Measurements from ENCODE around the gene BMP10.

Gene BMP10

DNA sequence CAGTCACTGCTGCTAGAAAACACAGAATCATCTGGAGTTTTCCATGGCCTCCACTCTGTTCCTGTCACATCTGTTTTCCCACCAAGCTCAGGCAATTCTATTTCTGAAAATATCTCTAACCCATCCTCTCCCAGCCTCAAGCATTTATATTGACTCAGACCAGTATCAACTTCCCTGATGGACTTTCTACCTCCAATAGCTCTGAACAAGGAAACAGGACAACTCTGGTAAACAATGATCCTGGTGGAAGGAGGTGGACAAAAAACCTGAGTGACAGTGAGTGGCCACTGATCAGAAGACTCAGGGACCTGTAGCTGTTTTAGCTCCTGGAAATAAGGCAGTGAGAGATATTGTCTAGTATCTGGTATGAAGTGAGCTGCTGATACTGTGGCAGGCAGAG is 23.4 kb downstream of the BMP10 start:
- no peak for DNase-seq

- no peak for DNase-seq
Measured at GRCh38 chr2:68846091-68846490, 25.1 kb downstream of the BMP10 start.

- DNase-seq, result no peak
Measured at GRCh38 chr2:68845043-68845442, 26.2 kb downstream of the BMP10 start.

DNA sequence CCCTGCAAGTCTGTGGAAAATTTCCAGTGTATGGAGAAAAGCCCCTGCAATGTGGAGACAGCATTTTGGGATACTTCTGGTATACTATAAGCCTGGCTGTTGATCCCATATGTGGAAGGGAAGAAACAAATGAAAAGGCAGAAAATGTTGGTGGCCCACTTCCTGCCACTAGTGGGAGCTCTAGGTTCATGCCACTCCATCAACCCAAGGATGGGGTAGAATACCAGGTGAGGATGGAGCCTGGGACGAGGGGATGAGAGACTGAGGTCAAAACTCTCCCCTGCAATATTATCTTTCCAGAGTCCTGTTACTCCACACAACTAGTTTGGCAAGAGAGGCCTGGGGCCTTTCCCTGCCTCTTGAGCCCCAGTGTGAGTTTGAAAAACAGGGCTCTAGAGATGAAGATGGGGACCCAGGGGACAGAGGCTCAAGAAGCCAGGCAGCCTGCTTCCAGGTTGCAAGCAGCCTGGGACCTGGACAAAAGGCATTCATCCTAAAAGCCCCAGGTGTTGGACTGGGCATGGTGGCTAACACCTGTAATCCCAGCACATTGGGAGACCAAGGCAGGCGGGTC is 31.9 kb downstream of the BMP10 start:
- DNase-seq, result peak; percentile 24

DNA sequence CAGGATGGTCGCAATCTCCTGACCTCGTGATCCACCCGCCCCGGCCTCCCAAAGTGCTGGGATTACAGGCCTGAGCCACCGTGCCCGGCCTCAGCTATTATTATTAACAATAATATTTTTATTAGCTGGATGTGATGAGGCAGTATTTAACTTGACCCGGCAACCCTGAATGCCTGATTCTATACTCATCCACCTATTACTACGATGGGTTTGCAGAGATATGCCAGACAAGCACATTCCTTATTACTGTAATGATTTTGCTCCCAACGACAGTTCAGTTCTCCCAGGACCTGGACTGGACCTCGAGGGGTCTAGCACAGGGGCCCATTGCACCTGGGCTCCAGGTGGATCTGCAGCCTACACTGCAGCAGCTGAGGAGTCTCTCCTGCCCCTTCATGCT is 32.6 kb downstream of the BMP10 start:
- DNase-seq, result no peak

DNA sequence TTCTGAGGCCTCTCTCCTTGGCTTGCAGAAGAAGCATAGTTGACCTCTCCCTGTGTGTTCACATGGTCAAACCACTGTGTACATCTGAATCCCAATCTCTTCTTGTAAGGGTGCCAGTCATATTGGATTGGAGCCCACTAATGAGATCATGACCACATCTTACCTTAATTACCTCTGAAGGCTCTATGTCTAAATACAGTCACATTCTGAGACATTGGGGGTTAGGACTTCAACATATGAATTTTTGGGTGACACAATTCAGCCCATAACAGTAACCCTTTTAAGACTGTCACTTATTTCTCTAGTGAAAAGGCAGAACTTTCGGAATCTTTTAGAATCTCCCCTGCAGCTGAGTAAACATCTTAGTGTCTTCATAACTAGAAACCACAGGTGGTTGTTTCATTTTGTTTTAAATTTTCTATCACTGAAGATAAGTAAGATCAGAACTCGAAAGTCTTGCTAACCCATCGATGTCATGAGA is 33.3 kb downstream of the BMP10 start:
- no peak for DNase-seq

GRCh38 chr2:68837164-68837860 is 33.9 kb downstream of the BMP10 start:
- peak; percentile 76 for DNase-seq

- no peak for DNase-seq
Measured at GRCh38 chr2:68835621-68836020, 35.6 kb downstream of the BMP10 start.

DNA sequence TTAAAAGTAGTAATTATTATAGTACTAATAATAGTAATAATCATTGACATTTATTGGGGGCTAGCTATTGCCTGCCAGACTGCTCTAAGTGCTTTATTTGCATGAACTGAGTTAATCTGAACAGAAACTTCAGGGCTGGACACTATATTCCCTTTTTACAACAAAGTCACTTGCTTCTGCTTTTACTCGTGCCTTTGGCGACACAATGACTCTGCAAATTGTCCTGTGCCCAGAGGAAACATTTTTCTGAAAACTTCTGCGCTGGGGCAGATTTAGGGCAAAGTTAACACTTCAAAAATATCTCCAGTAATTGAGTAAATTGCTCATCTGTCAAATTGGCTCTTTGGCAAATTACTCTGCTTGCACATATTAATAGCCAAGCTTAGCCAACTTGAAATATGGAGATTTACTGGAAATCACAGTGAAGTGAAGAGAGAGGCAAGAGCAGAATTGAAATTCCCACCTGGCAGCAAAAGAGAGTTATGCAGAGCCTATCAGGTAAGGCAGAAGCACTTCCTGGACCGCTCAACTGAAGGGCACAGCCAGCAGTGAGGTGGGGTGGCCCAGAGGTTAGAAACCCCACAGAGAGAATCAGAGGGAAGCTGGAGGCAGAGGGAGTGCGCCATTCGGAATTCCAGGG is 36.3 kb downstream of the BMP10 start:
- DNase-seq, result no peak

DNA sequence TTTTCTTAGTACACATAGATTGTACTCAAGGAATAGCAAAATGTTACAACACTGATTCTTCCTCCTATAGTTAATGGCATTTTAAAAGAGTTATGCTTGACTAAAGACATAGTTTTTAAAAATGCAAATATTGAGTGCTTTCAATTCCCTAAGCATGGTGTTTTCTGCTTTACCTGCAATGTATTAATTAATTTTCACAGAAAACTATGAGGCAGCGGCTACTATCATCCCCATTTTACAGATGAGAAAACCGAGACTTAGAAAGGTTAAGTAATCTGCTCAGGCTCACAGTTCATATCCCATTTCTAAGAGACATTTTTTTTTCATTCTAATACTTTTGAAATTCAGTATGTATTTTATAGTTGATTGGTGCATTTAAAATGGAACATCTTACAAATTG is 38.0 kb downstream of the BMP10 start:
- DNase-seq, result no peak

GRCh38 chr2:68832233-68832869 is 38.8 kb downstream of the BMP10 start:
- peak; percentile 43 for DNase-seq

DNA sequence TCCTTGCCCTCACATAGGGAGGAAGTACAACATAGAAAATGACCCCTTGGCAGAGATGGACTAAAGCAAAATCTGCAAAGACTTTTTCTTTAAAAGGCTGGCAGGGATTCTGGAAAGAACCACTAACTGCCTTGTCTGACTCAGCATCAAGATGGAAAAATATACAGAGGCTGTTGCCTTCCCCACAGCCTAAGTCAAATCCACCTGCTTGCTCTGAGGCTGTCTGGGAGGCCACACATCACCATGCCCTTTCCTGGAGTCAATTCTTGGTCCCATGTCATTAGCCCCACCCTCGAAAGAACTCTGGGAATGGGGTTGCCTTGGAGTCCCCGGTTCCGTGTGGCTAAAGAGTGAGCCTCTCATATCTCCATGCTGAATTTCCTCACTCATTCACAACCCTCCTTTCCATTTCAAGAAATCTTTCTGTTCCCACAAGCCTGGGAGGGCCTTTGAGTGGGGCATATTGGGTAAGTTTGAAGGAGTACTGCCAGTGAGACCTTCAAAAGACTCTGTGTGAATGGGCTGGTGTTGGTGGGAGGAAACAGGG is 39.4 kb downstream of the BMP10 start:
- DNase-seq, result no peak

- DNase-seq, result no peak
Measured at GRCh38 chr2:68829749-68830148, 41.4 kb downstream of the BMP10 start.

DNA sequence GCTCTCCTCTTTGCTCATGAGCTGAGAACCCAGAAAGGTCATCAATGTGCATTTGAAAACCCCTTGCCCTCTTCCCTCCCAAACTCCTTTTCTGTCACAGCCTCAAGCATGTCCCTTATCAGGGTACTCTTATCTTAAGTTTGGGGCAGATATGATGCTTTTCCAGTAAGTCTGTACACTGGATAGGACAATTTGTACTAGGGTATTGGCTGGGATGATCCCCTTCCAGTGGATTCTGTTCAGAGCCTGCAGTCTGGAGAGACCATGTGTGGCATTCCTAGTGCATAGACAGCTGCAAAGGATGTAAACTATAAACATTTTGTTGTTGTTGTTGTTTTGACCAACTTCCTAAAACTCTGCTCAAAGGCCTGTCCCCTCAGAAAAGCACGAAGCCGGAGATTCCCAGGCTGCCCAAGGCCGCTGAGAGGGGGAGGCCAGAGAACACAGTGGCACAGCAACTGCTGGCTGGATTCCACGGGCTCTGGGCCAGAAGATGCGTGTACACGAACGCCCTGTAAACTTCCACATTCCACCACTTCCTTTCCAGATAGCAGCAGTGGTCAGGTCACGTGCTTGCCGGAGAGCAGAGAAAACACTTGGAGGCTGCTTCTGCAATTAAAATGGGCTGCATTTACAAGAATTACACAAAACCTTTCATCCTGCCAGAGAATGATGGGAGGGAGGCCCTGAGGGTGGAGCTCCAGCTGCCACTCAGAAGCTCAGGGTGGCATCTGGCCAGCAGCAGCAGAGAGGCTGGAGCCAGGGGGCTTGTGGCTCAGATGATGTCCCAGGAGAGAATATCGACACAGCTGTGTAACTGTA is 42.1 kb downstream of the BMP10 start:
- peak; percentile 61 for DNase-seq

- DNase-seq, result no peak
Measured at GRCh38 chr2:68827666-68828065, 43.5 kb downstream of the BMP10 start.

GRCh38 chr2:68825866-68826265 is 45.3 kb downstream of the BMP10 start:
- DNase-seq, result no peak

- no peak for DNase-seq
Measured at GRCh38 chr2:68824831-68825230, 46.4 kb downstream of the BMP10 start.

GRCh38 chr2:68822207-68822872 is 48.9 kb downstream of the BMP10 start:
- no peak for DNase-seq

GRCh38 chr2:68819556-68819955 is 51.6 kb downstream of the BMP10 start:
- DNase-seq, result no peak

- DNase-seq, result no peak
Measured at GRCh38 chr2:68817306-68817705, 53.9 kb downstream of the BMP10 start.

All from activated T-cell treated with anti-CD3 and anti-CD28 coated beads, Interleukin-2, amount 50 U/mL, for 1 hour (primary cell).